Measurements from ENCODE around the gene IFITM1.

DNA sequence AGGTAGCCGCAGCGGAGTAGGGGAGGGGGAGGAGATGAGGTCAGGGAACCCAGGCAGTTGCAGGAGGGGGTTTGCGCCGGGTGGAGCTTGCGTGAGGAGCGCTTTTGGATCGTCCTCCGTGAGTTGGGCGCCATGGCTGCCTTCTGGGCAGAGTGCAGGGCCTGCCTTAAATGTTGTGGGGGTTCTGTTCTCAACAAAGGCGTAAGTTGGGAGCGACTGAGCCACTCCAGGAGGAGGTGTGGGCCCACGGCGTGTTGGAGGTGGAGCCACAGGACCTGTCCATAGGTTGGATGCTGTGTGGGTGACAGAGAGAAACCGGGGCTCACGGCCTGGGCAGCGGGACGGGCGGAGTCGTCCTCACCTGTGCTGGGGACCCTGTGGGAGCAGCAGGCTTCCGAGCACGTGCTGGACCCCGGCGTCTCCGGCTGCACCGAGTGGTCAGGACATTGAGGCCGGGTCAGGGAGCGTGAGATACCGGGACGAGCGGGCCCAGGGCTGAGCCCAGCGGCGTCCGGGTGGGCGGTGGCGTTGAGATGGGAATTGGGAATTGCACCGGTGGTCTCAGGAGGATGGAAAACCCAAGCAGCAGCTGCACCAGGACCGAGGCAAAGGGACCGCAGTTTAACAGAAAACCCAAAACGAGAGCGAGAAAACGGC, 25.9 kb upstream of the IFITM1 start:
- TF ChIP-seq, protein P1, sequence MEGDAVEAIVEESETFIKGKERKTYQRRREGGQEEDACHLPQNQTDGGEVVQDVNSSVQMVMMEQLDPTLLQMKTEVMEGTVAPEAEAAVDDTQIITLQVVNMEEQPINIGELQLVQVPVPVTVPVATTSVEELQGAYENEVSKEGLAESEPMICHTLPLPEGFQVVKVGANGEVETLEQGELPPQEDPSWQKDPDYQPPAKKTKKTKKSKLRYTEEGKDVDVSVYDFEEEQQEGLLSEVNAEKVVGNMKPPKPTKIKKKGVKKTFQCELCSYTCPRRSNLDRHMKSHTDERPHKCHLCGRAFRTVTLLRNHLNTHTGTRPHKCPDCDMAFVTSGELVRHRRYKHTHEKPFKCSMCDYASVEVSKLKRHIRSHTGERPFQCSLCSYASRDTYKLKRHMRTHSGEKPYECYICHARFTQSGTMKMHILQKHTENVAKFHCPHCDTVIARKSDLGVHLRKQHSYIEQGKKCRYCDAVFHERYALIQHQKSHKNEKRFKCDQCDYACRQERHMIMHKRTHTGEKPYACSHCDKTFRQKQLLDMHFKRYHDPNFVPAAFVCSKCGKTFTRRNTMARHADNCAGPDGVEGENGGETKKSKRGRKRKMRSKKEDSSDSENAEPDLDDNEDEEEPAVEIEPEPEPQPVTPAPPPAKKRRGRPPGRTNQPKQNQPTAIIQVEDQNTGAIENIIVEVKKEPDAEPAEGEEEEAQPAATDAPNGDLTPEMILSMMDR (conservative IDR thresholded peaks at IDR 0.05 in 1 of 2, IDR thresholded peaks at IDR 0.05 in 1 of 2; ENCODE audit: extremely low read depth in 1 of 2, insufficient read depth in 1 of 2, low read depth in 1 of 2, low read length in 2 of 2) = no peak
- TF ChIP-seq EZH2 (IDR thresholded peaks at IDR 0.05; ENCODE audit: borderline replicate concordance, low read length) = no peak
